Pancreas (tissue), 10 donors: ENCODE measurements around the gene LARP1B. TPM values are rescaled to one million over a fixed set of nuclear protein-coding genes. Genes with fewer than 3 reads are reported as not detected.
"Not testable (repeated sequence)": the region's sequence is repeated elsewhere in the genome, so short reads cannot be mapped to it uniquely, and the experiment has no call there.

Source experiments
- ATAC-seq, 4 donors: fragments of 200-7000 bp; cut with Tn5 transposase; one replicate each; pipeline versions ENCODE4 v1.8.0 to v1.9.1; 2020; ENCODE audit warnings: mild to moderate bottlenecking in 4 of 4, moderate library complexity in 4 of 4
- DNase-seq, 6 donors: peaks; one replicate each; pipeline ENCODE4 v3.0.0-alpha.2; 2020
- FAIRE-seq: peaks from 2 replicates; lab custom pipeline; 2012; peaks lifted over from hg19 to GRCh38; lab: Jason Lieb, UNC
- H3K27ac ChIP-seq, 4 donors: fragments of 200-600 bp; sonication (generic); 1 replicate in 3 of 4; 2 replicates in 1 of 4; pipeline versions ENCODE4 v1.5.0 to v1.8.0; 2020
- H3K27me3 ChIP-seq, 4 donors: fragments of 200-600 bp; one replicate each; pipeline ENCODE4 v1.8.0; 2021
- H3K36me3 ChIP-seq, 3 donors: fragments of 200-600 bp; sonication (generic) in 1 of 3; one replicate each; pipeline versions ENCODE4 v1.5.0 to v1.8.0; 2020 to 2021
- H3K4me1 ChIP-seq, 3 donors: fragments of 200-600 bp; one replicate each; pipeline ENCODE4 v1.8.0; 2021
- H3K4me3 ChIP-seq, 4 donors: fragments of 200-600 bp; sonication (generic) in 2 of 4; one replicate each; pipeline versions ENCODE4 v1.5.0 to v1.8.0; 2020 to 2021
- H3K9me3 ChIP-seq, 4 donors: fragments of 200-600 bp; one replicate each; pipeline ENCODE4 v1.8.0; 2021
- CTCF ChIP-seq, 4 donors: fragments of 200-600 bp; sonication (generic) in 3 of 4; IDR thresholded peaks; one replicate each; pipeline versions ENCODE4 v1.5.0 to v1.8.0; 2021; ENCODE audit warnings: antibody characterized with exemption in 4 of 4
- WGBS, 2 donors: extraction: QIAGEN DNeasy Blood & Tissue Kit; methylation state at CpG; one replicate each; pipeline ENCODE4 v1.1.7; 2013; 5-methylcytosine and 5-hydroxymethylcytosine counted together
- intact Hi-C, 3 donors: fragments of 100-400 bp; cut with DNase I; formaldehyde crosslinking; loops; one replicate each; pipeline versions ENCODE4 v1.11.1 to v1.14.2; 2022
- polyA plus RNA-seq, 2 donors: library from polyadenylated mRNA; stranded (reverse); fragments of 200-250 nt; gene quantifications; one replicate each; pipeline ENCODE4 v1.2.3, GENCODE V29; 2013
- total RNA-seq, 6 donors: library from RNA; stranded (reverse); fragmentation: NEBNext Ultra II Directional in 4 of 6; extraction: Animal tissue kit (Norgen Biotek cat#: 25700) in 4 of 6; gene quantifications; one replicate each; pipeline versions ENCODE4 v1.2.1 to v1.2.4, GENCODE V29; 2021 to 2023
- donor health status: healthy with polysubstance abuse.
- donor health status: DM: no; HTN: no; CAD: no; lungs with moderate emphysema.
- donor health status: DM: no; HTN: no; CAD: no.
- donor health status: control.
- donor health status: control.
- donor health status: Bipolar disorder and iron deficiency.
- donor health status: DM: yes; HTN: yes; CAD: no.
- donor health status: DM: no; HTN: no; CAD: no.
- donor health status: DM: no; HTN: no; CAD: no.
- donor health status: DM: yes; HTN: yes; CAD: no.

The LARP1B gene
- total and polyA plus RNA-seq, 8 donors = 19.2 to 34.2 (median 25.3) TPM

- peaks cover 0 to 9% (median 0%) of the 10 kb centered on the region in 3 donors for H3K4me1 ChIP-seq
- peak overlapping the region; percentile 64 to 88 (median 76) for H3K4me3 ChIP-seq
- FAIRE-seq (no peak), DNase-seq (no peak), ATAC-seq (no peak)
- H3K27me3 ChIP-seq = no peaks in the 10 kb centered on the region
- no peaks in the 10 kb centered on the region for H3K36me3 ChIP-seq
- peak overlapping the region; percentile 98 to 100 (median 99) for H3K27ac ChIP-seq
- no peaks in the 10 kb centered on the region for H3K9me3 ChIP-seq
- WGBS, 2 donors = 4 to 8% methylated on average over 21 of the region's 21 CpGs
- intact Hi-C loops = no loop called here
- TF ChIP-seq CTCF (IDR thresholded peaks at IDR 0.05) = no peak
These were observed 902 bp upstream of the LARP1B start for GRCh38 chr4:128060121-128060698.

- 1% methylated on average over 43 to 101 of the region's 101 CpGs for WGBS, 2 donors
- Histone ChIP-seq H3K9me3 (no peaks in the 10 kb centered on the region), H3K27ac (peak overlapping the region; percentile 98 to 100 (median 99)), H3K27me3 (no peaks in the 10 kb centered on the region), H3K4me1 (peaks cover 0 to 9% (median 0%) of the 10 kb centered on the region in 3 donors), H3K4me3 (peak overlapping the region; percentile 64 to 88 (median 76)), H3K36me3 (no peaks in the 10 kb centered on the region)
- ATAC-seq (peak; percentile 24 to 50 (median 42)), FAIRE-seq (no peak), DNase-seq (peak; percentile 70 to 92 (median 78))
- TF ChIP-seq CTCF (IDR thresholded peaks at IDR 0.05) = no peak
- intact Hi-C loops = no loop called here
These were observed 739 bp downstream of the LARP1B start for GRCh38 chr4:128061566-128062536.

- H3K9me3 ChIP-seq, H3K27me3 ChIP-seq, H3K4me3 ChIP-seq, FAIRE-seq, ATAC-seq, H3K36me3 ChIP-seq, H3K4me1 ChIP-seq, DNase-seq, intact Hi-C loops, H3K27ac ChIP-seq: not testable (repeated sequence)
- WGBS, 2 donors = 85 to 93% methylated on average over 7 to 10 of the region's 10 CpGs
These were observed 5.3 kb downstream of the LARP1B start for GRCh38 chr4:128066453-128066820.

GRCh38 chr4:128068918-128069317, 7.8 kb downstream of the LARP1B start:
- Histone ChIP-seq H3K36me3 (no peaks in the 10 kb centered on the region), H3K4me1 (peaks cover 0 to 4% (median 0%) of the 10 kb centered on the region in 3 donors), H3K27ac (no peak overlapping the region), H3K9me3 (no peaks in the 10 kb centered on the region), H3K4me3 (no peak overlapping the region), H3K27me3 (no peaks in the 10 kb centered on the region)
- WGBS, 2 donors = 77 to 80% methylated on average over 3 of the region's 3 CpGs
- TF ChIP-seq CTCF (IDR thresholded peaks at IDR 0.05) = no peak
- ATAC-seq (peak in 2 of 4 donors; percentile 46 to 57), DNase-seq (no peak), FAIRE-seq (no peak)
- intact Hi-C loops = no loop called here

GRCh38 chr4:128076464-128076863, 15.4 kb downstream of the LARP1B start:
- H3K9me3 ChIP-seq = no peaks in the 10 kb centered on the region
- ATAC-seq (no peak), FAIRE-seq (no peak), DNase-seq (no peak)
- no peak for TF ChIP-seq CTCF (IDR thresholded peaks at IDR 0.05)
- intact Hi-C loops = no loop called here
- H3K27ac ChIP-seq = no peak overlapping the region
- H3K36me3 ChIP-seq = no peaks in the 10 kb centered on the region
- 73 to 78% methylated on average over 4 of the region's 4 CpGs for WGBS, 2 donors
- H3K4me3 ChIP-seq = no peak overlapping the region
- no peaks in the 10 kb centered on the region for H3K4me1 ChIP-seq
- no peaks in the 10 kb centered on the region for H3K27me3 ChIP-seq

- H3K9me3 ChIP-seq, H3K27ac ChIP-seq, FAIRE-seq, H3K4me1 ChIP-seq, H3K27me3 ChIP-seq, H3K4me3 ChIP-seq, intact Hi-C loops, DNase-seq: not testable (repeated sequence)
- peak in 1 of 4 donors; percentile 35 for ATAC-seq
- WGBS, 2 donors = 86 to 88% methylated on average over 6 of the region's 6 CpGs
- peaks cover 0 to 36% (median 0%) of the 10 kb centered on the region in 3 donors for H3K36me3 ChIP-seq
These were observed 34.2 kb downstream of the LARP1B start for GRCh38 chr4:128095293-128095692.
